Ovary (tissue), 3 donors: ENCODE data around the gene UGT1A3.

ENCODE experiments used
- POLR2A ChIP-seq: fragments of 450-650 bp; IDR thresholded peaks from one replicate; pipeline ENCODE4 v1.6.1; 2017; ENCODE audit warnings: antibody characterized with exemption, mild to moderate bottlenecking, moderate library complexity
- TF ChIP-seq, protein P1 (sequence below), 3 donors: fragments of 450-650 bp in 2 of 3; fragments of 200-600 bp in 1 of 3; IDR thresholded peaks; one replicate each; pipeline versions ENCODE4 v1.5.1 to v1.8.0; 2016 to 2022; ENCODE audit warnings: antibody characterized with exemption in 3 of 3, mild to moderate bottlenecking in 1 of 3
- donor health status: DM: no; HTN: no; CAD: no.

DNA sequence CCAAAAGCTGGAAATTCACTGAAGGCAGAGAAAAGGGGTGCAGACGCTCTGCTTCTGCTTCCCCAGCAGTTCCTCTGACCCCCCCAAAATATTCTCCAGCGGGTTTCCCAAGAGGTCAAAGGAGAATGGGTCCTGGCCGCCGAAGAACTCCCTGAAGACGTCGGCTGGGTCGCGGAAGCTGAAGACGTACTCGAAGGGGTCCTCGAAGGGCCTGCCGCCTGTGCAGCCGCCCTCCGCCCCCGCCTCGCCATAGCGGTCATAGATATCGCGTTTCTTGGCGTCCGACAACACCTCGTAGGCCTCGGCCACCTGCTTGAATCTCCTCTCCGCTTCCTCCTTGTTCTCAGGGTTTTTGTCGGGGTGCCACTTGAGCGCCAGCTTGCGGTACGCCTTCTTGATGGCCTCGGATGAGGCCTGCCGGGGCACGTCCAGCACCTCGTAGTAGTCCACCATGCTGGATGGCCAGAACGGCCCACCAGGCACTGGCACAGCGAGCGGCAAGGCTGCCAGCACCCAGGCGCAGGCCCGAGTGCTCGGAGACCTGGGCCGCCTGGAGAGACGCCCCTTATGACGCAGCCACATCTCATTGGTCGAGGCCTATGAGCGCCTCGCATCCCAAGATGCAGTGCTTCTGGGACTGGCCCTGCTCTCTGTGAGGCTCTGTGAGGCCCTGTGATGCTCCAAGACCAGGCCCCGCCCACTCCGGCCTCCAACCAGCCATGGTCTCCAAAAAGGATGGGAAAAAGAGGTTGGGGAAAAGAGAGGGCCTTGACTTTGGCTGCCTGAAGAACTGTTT lies 14.8 kb downstream of the UGT1A3 start:
- TF ChIP-seq, protein P1, sequence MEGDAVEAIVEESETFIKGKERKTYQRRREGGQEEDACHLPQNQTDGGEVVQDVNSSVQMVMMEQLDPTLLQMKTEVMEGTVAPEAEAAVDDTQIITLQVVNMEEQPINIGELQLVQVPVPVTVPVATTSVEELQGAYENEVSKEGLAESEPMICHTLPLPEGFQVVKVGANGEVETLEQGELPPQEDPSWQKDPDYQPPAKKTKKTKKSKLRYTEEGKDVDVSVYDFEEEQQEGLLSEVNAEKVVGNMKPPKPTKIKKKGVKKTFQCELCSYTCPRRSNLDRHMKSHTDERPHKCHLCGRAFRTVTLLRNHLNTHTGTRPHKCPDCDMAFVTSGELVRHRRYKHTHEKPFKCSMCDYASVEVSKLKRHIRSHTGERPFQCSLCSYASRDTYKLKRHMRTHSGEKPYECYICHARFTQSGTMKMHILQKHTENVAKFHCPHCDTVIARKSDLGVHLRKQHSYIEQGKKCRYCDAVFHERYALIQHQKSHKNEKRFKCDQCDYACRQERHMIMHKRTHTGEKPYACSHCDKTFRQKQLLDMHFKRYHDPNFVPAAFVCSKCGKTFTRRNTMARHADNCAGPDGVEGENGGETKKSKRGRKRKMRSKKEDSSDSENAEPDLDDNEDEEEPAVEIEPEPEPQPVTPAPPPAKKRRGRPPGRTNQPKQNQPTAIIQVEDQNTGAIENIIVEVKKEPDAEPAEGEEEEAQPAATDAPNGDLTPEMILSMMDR (IDR thresholded peaks at IDR 0.05) = no peak
- no peak for TF ChIP-seq POLR2A
